Activated CD8-positive, alpha-beta T cell treated with anti-CD3 and anti-CD28 coated beads for 36 hours (primary cell): ENCODE measurements around the gene TWNK. TPM values are rescaled to one million over a fixed set of nuclear protein-coding genes. Genes with fewer than 3 reads are reported as not detected.

Experiments
- ATAC-seq: fragments of 200-7000 bp; cut with Tn5 transposase; one replicate; pipeline ENCODE4 v1.10.0; 2021; ENCODE audit warnings: mild to moderate bottlenecking, moderate library complexity
- CTCF ChIA-PET: fragments of 350-600 bp; sonication (Branson Sonifier 250); formaldehyde crosslinking; loops from one replicate; lab custom pipeline; 2021; ENCODE audit warnings: antibody characterized with exemption; lab: Charles Lee
- POLR2A ChIA-PET: fragments of 350-600 bp; sonication (Branson Sonifier 250); formaldehyde crosslinking; loops from one replicate; lab custom pipeline; 2021; ENCODE audit warnings: antibody characterized with exemption; lab: Charles Lee
- DNase-seq: peaks from one replicate; pipeline ENCODE4 v3.0.0-alpha.2; 2020
- H3K27ac Mint-ChIP-seq: one replicate; pipeline ENCODE4 v1.8.0; 2021; ENCODE audit warnings: mild to moderate bottlenecking, mixed read lengths
- H3K27me3 Mint-ChIP-seq: one replicate; pipeline ENCODE4 v1.8.0; 2021; ENCODE audit warnings: mixed read lengths
- H3K36me3 Mint-ChIP-seq: one replicate; pipeline ENCODE4 v1.8.0; 2021; ENCODE audit warnings: low read depth, mixed read lengths
- H3K4me1 Mint-ChIP-seq: one replicate; pipeline ENCODE4 v1.8.0; 2021; ENCODE audit warnings: low read depth, mixed read lengths
- H3K4me3 Mint-ChIP-seq: one replicate; pipeline ENCODE4 v1.8.0; 2021; ENCODE audit warnings: mild to moderate bottlenecking, moderate library complexity, mixed read lengths
- H3K9me3 Mint-ChIP-seq: one replicate; pipeline ENCODE4 v1.8.0; 2021; ENCODE audit warnings: mixed read lengths
- CTCF ChIP-seq: fragments of 200-600 bp; IDR thresholded peaks from one replicate; pipeline ENCODE4 v1.8.0; 2022; ENCODE audit warnings: antibody characterized with exemption, mild to moderate bottlenecking
- intact Hi-C: fragments of 100-400 bp; cut with micrococcal nuclease; formaldehyde crosslinking; loops from one replicate; pipeline ENCODE4 v1.10.0; 2022
- total RNA-seq, 2 experiments: library from RNA; stranded (reverse); gene quantifications; one replicate each; pipeline ENCODE4 v1.2.3, GENCODE V29; 2021

TWNK gene
- total RNA-seq, 2 experiments from 2014 or later: 18.0 to 19.0 TPM

- no peaks in the 10 kb centered on the region for H3K9me3 Mint-ChIP-seq
- H3K27ac Mint-ChIP-seq: no peak overlapping the region
- no peak for TF ChIP-seq CTCF
- ATAC-seq (no peak), DNase-seq (no peak)
- H3K27me3 Mint-ChIP-seq: no peaks in the 10 kb centered on the region
- CTCF ChIA-PET: interaction anchor here (1.1 to 6.8 kb wide), 5 partner anchors 12 to 55 kb away, joined by 4 to 58 read pairs (median 7); partner anchors contain the start of genes MRPL43 and TWNK
- H3K4me1 Mint-ChIP-seq: peaks cover 20% of the 10 kb centered on the region
- H3K4me3 Mint-ChIP-seq: peak overlapping the region; percentile 47
- POLR2A ChIA-PET: interaction anchor here (0.9 kb wide), 1 partner anchor 12 kb away, joined by 3 read pairs; no protein-coding TSS in a partner anchor
- H3K36me3 Mint-ChIP-seq: no peaks in the 10 kb centered on the region
- intact Hi-C loops: no loop called here
Observed at GRCh38 chr10:100968863-100969186, 18.5 kb upstream of the TWNK start.

- POLR2A ChIA-PET: interaction anchor here (0.9 to 1.7 kb wide), 2 partner anchors 11 to 13 kb away, joined by 3 read pairs; no protein-coding TSS in a partner anchor
- DNase-seq (peak; percentile 64), ATAC-seq (peak; percentile 85)
- no peaks in the 10 kb centered on the region for H3K27me3 Mint-ChIP-seq
- H3K36me3 Mint-ChIP-seq: no peaks in the 10 kb centered on the region
- CTCF ChIA-PET: interaction anchor here (0.6 to 6.8 kb wide), 9 partner anchors 12 to 56 kb away, joined by 3 to 58 read pairs (median 5); partner anchors contain the start of genes MRPL43 and TWNK
- H3K27ac Mint-ChIP-seq: peak within 1 kb of the TSS; percentile 12
- H3K9me3 Mint-ChIP-seq: no peaks in the 10 kb centered on the region
- intact Hi-C loops: no loop called here
- peak within 1 kb of the TSS; percentile 47 for H3K4me3 Mint-ChIP-seq
- H3K4me1 Mint-ChIP-seq: peaks cover 20% of the 10 kb centered on the region
- TF ChIP-seq CTCF: peak; percentile 78
Observed at GRCh38 chr10:100969187-100970075, 17.9 kb upstream of the TWNK start, which contains the start of gene SEMA4G. SEMA4G (plus strand) TSS chr10:100969504; CDS start chr10:100972913, 3,409 bp downstream.

- POLR2A ChIA-PET: interaction anchor here (1.7 kb wide), 1 partner anchor 12 kb away, joined by 3 read pairs; no protein-coding TSS in a partner anchor
- peak overlapping the region; percentile 47 for H3K4me3 Mint-ChIP-seq
- H3K36me3 Mint-ChIP-seq: no peaks in the 10 kb centered on the region
- DNase-seq (peak; percentile 46), ATAC-seq (peak; percentile 45)
- TF ChIP-seq CTCF: no peak
- no peaks in the 10 kb centered on the region for H3K9me3 Mint-ChIP-seq
- CTCF ChIA-PET: interaction anchor here (0.6 to 6.8 kb wide), 6 partner anchors 13 to 48 kb away, joined by 3 to 58 read pairs (median 6); partner anchors contain the start of genes MRPL43 and TWNK
- intact Hi-C loops: no loop called here
- no peak overlapping the region for H3K27ac Mint-ChIP-seq
- H3K27me3 Mint-ChIP-seq: no peaks in the 10 kb centered on the region
- peaks cover 20% of the 10 kb centered on the region for H3K4me1 Mint-ChIP-seq
Observed at GRCh38 chr10:100970076-100970913, 17.0 kb upstream of the TWNK start.

DNA sequence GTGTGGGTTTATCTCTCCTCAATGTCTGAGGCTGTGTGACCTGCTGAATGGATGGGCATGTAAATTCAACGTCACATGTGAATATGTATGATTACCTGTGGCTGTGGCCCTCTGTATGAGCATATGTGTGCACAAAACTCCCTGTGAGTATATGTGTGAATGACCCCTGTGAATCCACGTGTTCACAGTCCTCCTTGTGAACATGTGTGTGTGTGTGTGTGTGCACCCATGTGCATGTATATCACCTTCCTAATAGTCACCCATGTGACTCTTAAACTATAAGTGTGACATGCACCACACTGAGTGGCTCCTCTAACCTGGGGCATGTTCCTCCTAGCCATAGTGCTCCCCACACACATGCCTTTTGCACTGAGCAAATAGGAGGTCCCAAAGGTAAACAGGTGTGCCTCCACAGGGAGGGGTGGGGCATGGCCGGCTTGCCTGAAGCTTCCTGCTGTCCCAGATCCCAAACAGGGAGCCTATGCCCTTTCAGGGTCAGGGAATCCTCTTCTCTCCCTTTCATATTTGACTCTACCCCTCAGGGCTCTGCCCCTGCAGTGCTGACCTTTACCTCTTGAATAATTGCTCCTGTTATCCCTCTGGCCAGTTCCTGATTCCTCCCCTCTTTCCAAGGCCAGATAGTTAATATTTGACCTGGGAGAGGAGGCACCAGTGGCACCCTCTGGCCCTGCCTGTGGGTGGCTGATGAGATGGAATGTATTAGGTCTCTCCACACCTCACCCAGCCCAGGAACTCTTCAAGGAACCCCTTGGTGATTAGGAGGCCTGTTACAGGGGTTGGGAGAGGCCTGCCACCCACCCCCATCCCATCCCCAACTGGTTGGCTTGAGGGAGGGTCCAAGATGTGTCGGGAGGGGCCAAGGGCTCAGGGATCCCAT, 16.2 kb upstream of the TWNK start:
- H3K27ac Mint-ChIP-seq: no peak overlapping the region
- no peak for TF ChIP-seq CTCF
- intact Hi-C loops: no loop called here
- DNase-seq (no peak), ATAC-seq (no peak)
- H3K4me1 Mint-ChIP-seq: peaks cover 20% of the 10 kb centered on the region
- ChIA-PET CTCF (interaction anchor here (6.8 kb wide), 1 partner anchor 45 kb away, joined by 58 read pairs; no protein-coding TSS in a partner anchor), POLR2A (interaction anchor here (1.0 to 1.7 kb wide), 2 partner anchors 13 to 18 kb away, joined by 3 read pairs; no protein-coding TSS in a partner anchor)
- H3K36me3 Mint-ChIP-seq: no peaks in the 10 kb centered on the region
- H3K27me3 Mint-ChIP-seq: no peaks in the 10 kb centered on the region
- H3K9me3 Mint-ChIP-seq: no peaks in the 10 kb centered on the region
- no peak overlapping the region for H3K4me3 Mint-ChIP-seq
